Stimulated activated CD8-positive, alpha-beta memory T cell treated with anti-CD3 and anti-CD28 coated beads, Interleukin-7, amount 100 ng/mL, for 48 hours (primary cell): ENCODE results near the gene TNFSF10.

Experiments
- DNase-seq, 2 donors: peaks; one replicate each; pipeline ENCODE4 v3.0.0-alpha.2; 2020; ENCODE audit warnings: low read depth in 1 of 2; ENCODE audit errors: extremely low read depth in 1 of 2

TNFSF10 gene

GRCh38 chr3:172461530-172462138, 61.6 kb downstream of the TNFSF10 start:
- no peak for DNase-seq

DNA sequence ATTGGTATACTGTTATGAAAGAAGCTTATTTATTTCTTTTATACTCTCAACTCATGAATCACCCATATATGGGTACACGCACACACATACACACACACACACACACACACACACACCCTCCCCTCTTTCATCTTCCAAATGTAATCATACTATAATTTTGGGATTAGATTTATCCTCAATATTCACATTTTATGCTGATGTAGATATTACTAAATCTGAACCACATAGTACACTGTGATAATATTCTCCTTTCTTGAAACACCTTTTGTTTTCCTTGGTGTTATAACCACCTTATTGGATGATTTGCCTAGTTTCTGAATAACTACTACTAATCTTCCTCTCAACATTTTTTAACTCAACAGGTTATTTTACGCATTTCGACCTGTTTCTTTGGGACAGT, 66.8 kb downstream of the TNFSF10 start:
- DNase-seq, result no peak
